GM18519 (cell line): ENCODE measurements around the gene FAM187B.

Experiments used
- ATAC-seq: cut with Tn5 transposase; IDR thresholded peaks from one replicate; pipeline ENCODE4 v1.9.1; 2021; ENCODE audit warnings: mild to moderate bottlenecking, moderate library complexity; ENCODE audit not compliant: unreplicated experiment, low FRiP score

FAM187B gene

GRCh38 chr19:35194012-35194984, 34.2 kb downstream of the FAM187B start:
- no peak for ATAC-seq

DNA sequence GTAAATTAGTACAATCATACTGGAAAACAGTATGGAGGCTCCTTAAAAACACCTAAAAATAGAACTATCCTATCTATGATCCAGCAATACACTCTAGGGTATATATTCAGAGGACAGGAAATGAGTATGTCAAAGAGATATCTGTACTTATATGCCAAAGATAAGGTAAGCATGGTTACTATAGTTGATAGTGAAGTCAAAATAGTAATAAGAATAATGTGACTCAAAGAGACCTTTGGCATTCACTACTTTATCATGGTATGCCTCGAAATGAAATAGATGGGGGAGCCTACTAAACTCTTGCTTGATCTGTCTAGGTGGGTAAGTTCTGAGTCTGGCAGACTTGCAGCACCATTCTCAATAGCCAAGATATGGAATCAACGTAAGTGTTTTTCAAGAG, 43.7 kb downstream of the FAM187B start:
- no peak for ATAC-seq

DNA sequence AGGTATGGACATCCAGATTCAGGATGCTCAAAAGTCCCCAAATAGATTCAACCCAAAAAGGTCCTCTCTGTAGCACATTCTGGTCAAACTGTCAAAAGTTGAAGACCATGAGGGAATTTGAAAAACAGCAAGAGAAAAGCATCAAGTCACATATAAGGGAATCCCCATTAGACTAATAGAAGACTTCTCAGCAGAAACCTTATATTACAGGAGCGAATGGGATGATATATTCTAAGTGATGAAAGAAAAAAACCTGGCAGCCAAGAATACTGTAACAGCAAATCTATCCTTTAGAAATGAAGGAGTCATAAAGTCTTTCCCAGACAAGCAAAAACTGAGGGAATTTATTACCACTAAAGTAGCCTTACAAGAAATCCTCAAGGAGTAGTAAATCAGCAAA, 44.3 kb downstream of the FAM187B start:
- ATAC-seq = no peak

GRCh38 chr19:35181387-35181786, 47.2 kb downstream of the FAM187B start:
- no peak for ATAC-seq

GRCh38 chr19:35179830-35180229, 48.7 kb downstream of the FAM187B start:
- no peak for ATAC-seq

DNA sequence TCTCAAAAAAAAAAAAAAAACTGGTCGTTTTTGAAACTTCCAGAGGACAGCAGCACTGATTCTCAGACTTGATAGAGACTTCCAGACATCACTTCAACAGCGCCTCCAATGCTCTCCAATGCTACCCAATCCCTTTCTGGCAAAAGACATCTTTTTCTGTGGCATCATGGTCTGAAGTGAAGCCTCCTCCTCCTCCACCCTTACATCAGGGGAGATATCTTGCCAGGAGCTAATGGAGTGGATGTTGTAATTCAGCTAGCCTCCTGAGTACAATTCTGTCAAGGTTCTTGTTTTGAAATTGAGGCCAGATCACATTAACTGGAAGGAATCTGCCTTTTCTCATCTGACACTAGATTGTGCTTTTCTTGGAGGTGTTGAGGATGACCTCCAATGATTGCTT, 49.8 kb downstream of the FAM187B start:
- no peak for ATAC-seq

- no peak for ATAC-seq
Observed at GRCh38 chr19:35177377-35178274, 50.9 kb downstream of the FAM187B start.

- ATAC-seq = no peak
Observed at GRCh38 chr19:35176181-35176570, 52.4 kb downstream of the FAM187B start.
